A673 (cell line): ENCODE data around the gene PPP1R7. TPM values are rescaled to one million over a fixed set of nuclear protein-coding genes. Genes with fewer than 3 reads are reported as not detected.

Experiments
- BruUV-seq: library from RNA; stranded (reverse); fragments of 400-500 nt; replicated peaks from 2 replicates; lab custom pipeline; 2021; lab: Mats Ljungman, UMichigan
- CTCF ChIA-PET: fragments of 300-600 bp; sonication (Branson Sonifier 250); formaldehyde crosslinking; loops from one replicate; lab custom pipeline; 2022; ENCODE audit warnings: antibody characterized with exemption; lab: Charles Lee
- POLR2A ChIA-PET: fragments of 300-600 bp; sonication (Branson Sonifier 250); formaldehyde crosslinking; loops from one replicate; lab custom pipeline; 2022; ENCODE audit warnings: antibody characterized with exemption; ENCODE audit not compliant: low non-redundant PET; lab: Charles Lee
- DNase-seq: peaks from one replicate; pipeline ENCODE4 v3.0.0-alpha.2; 2015; ENCODE audit warnings: low spot score
- H3K27ac ChIP-seq: fragments of 200-600 bp; sonication (generic); 2 replicates; pipeline ENCODE4 v1.5.1; 2016; ENCODE audit warnings: mixed run types, low read depth, mild to moderate bottlenecking, mixed read lengths, antibody characterized with exemption, low read length; ENCODE audit not compliant: poor library complexity, severe bottlenecking
- H3K27me3 ChIP-seq: fragments of 200-600 bp; sonication (generic); replicated peaks from 2 replicates; pipeline ENCODE4 v1.6.1; 2017; ENCODE audit warnings: mixed run types, low read depth, mild to moderate bottlenecking, mixed read lengths, antibody characterized with exemption, low read length; ENCODE audit not compliant: insufficient read depth, poor library complexity
- H3K36me3 ChIP-seq: fragments of 200-600 bp; sonication (generic); 2 replicates; pipeline ENCODE4 v1.6.1; 2016; ENCODE audit warnings: mixed run types, mild to moderate bottlenecking, mixed read lengths, antibody characterized with exemption, low read length; ENCODE audit not compliant: insufficient read depth, poor library complexity, severe bottlenecking
- H3K4me1 ChIP-seq: fragments of 200-600 bp; sonication (generic); 2 replicates; pipeline ENCODE4 v1.6.1; 2017; ENCODE audit warnings: mixed run types, mild to moderate bottlenecking, mixed read lengths, antibody characterized with exemption, low read length; ENCODE audit not compliant: insufficient read depth, poor library complexity, severe bottlenecking
- H3K4me3 ChIP-seq: fragments of 200-600 bp; sonication (generic); 2 replicates; pipeline ENCODE4 v1.5.1; 2016; ENCODE audit warnings: low read depth, mixed run types, mild to moderate bottlenecking, mixed read lengths, low read length; ENCODE audit not compliant: poor library complexity, severe bottlenecking
- H3K9me3 ChIP-seq: fragments of 200-600 bp; sonication (generic); 2 replicates; pipeline ENCODE4 v1.6.1; 2016; ENCODE audit warnings: mixed run types, low read depth, mild to moderate bottlenecking, mixed read lengths, antibody characterized with exemption, low read length; ENCODE audit not compliant: poor library complexity, severe bottlenecking
- CTCF ChIP-seq: fragments of 300-800, 200-600 bp; sonication (generic); conservative IDR thresholded peaks from 2 replicates; pipeline ENCODE4 v1.5.1; 2017; ENCODE audit warnings: low read depth, mild to moderate bottlenecking, antibody characterized with exemption, low read length, moderate library complexity, mixed read lengths
- EZH2 ChIP-seq: fragments of 200-600 bp; sonication (generic); IDR thresholded peaks from 2 replicates; pipeline ENCODE4 v1.6.1; 2017; ENCODE audit warnings: borderline replicate concordance, low read depth, mild to moderate bottlenecking, mixed read lengths, antibody characterized with exemption, low read length; ENCODE audit not compliant: poor library complexity, severe bottlenecking
- intact Hi-C: fragments of 100-400 bp; cut with micrococcal nuclease; formaldehyde crosslinking; loops from one replicate; pipeline ENCODE4 v1.10.0; 2022; ENCODE audit not compliant: unreplicated experiment
- total RNA-seq: library from RNA; stranded (reverse); gene quantifications from 2 replicates; pipeline ENCODE4 v1.2.3, GENCODE V29; 2021

Gene PPP1R7
- total RNA-seq, 1 experiment from 2014 or later: 70.7 TPM

GRCh38 chr2:241148239-241148638 is 2.0 kb upstream of the PPP1R7 start:
- Histone ChIP-seq H3K4me1 (no peaks in the 10 kb centered on the region), H3K27me3 (no peaks in the 10 kb centered on the region), H3K4me3 (peak overlapping the region; percentile 96), H3K27ac (peak overlapping the region; percentile 77), H3K9me3 (no peaks in the 10 kb centered on the region), H3K36me3 (no peaks in the 10 kb centered on the region)
- TF ChIP-seq EZH2: no peak
- no peak for TF ChIP-seq CTCF
- TSS peak; percentile 42 for BruUV-seq
- POLR2A ChIA-PET: no interaction called here
- intact Hi-C loops: no loop called here
- no peak for DNase-seq
- CTCF ChIA-PET: no interaction called here

- POLR2A ChIA-PET: interaction anchor here (0.5 to 0.9 kb wide), 2 partner anchors 45 to 538 kb away, joined by 5 to 9 read pairs; partner anchors contain the start of gene DTYMK
Observed at GRCh38 chr2:241148891-241149674, 1.2 kb upstream of the PPP1R7 start, which contains the start of gene PASK. Gene PASK (minus strand): TSS chr2:241149472. CDS start chr2:241143032, 6,440 bp downstream.

GRCh38 chr2:241149675-241149924 is 667 bp upstream of the PPP1R7 start:
- TF ChIP-seq CTCF (no peak), EZH2 (no peak)

More at GRCh38 chr2:241148891-241149674, 1.2 kb upstream of the PPP1R7 start, which contains the start of gene PASK:
- DNase-seq: peak; percentile 98
- no peak for TF ChIP-seq CTCF
- no peak for TF ChIP-seq EZH2
- BruUV-seq: no TSS peak
- intact Hi-C loops: no loop called here
- H3K36me3 ChIP-seq: no peaks in the 10 kb centered on the region
- CTCF ChIA-PET: interaction anchor here (1.4 kb wide), 1 partner anchor 234 kb away, joined by 6 read pairs; no protein-coding TSS in a partner anchor
- H3K27me3 ChIP-seq: no peaks in the 10 kb centered on the region
- H3K9me3 ChIP-seq: no peaks in the 10 kb centered on the region
- H3K27ac ChIP-seq: peak within 1 kb of the TSS; percentile 77
- no peaks in the 10 kb centered on the region for H3K4me1 ChIP-seq
- H3K4me3 ChIP-seq: peak within 1 kb of the TSS; percentile 96

More at GRCh38 chr2:241149675-241149924, 667 bp upstream of the PPP1R7 start:
- no peaks in the 10 kb centered on the region for H3K4me1 ChIP-seq
- no peaks in the 10 kb centered on the region for H3K27me3 ChIP-seq
- H3K4me3 ChIP-seq: peak overlapping the region; percentile 96
- CTCF ChIA-PET: interaction anchor here (1.4 kb wide), 1 partner anchor 235 kb away, joined by 6 read pairs; no protein-coding TSS in a partner anchor
- peak overlapping the region; percentile 77 for H3K27ac ChIP-seq
- POLR2A ChIA-PET: interaction anchor here (0.5 to 0.9 kb wide), 2 partner anchors 46 to 537 kb away, joined by 5 to 9 read pairs; partner anchors contain the start of gene DTYMK
- DNase-seq: no peak
- H3K9me3 ChIP-seq: no peaks in the 10 kb centered on the region
- no peaks in the 10 kb centered on the region for H3K36me3 ChIP-seq
- intact Hi-C loops: no loop called here
- BruUV-seq: no TSS peak
